Panc1 (cell line): ENCODE data around the gene C17orf50. TPM values are rescaled to one million over a fixed set of nuclear protein-coding genes. Genes with fewer than 3 reads are reported as not detected.

Source experiments
- ATAC-seq: fragments of 200-7000 bp; cut with Tn5 transposase; 2 replicates; pipeline ENCODE4 v1.9.1; 2020; ENCODE audit warnings: mild to moderate bottlenecking, moderate library complexity
- BruUV-seq: library from RNA; stranded (reverse); fragments of 400-500 nt; replicated peaks from 2 replicates; lab custom pipeline; 2021; lab: Mats Ljungman, UMichigan
- CTCF ChIA-PET: fragments of 300-600 bp; sonication (Branson Sonifier 250); formaldehyde crosslinking; loops from one replicate; lab custom pipeline; 2022; ENCODE audit warnings: antibody characterized with exemption; lab: Charles Lee
- POLR2A ChIA-PET: fragments of 300-600 bp; sonication (Branson Sonifier 250); formaldehyde crosslinking; loops from one replicate; lab custom pipeline; 2022; ENCODE audit warnings: antibody characterized with exemption; lab: Charles Lee
- DNase-seq: peaks from one replicate; pipeline ENCODE4 v3.0.0-alpha.2; 2010; ENCODE audit warnings: low read depth, low spot score
- H3K27ac ChIP-seq: 2 replicates; pipeline ENCODE4 v1.5.1; 2011; ENCODE audit warnings: mild to moderate bottlenecking, low read length, inconsistent platforms
- H3K27me3 ChIP-seq: fragments of 200-500 bp; sonication (Bioruptor generic); 2 replicates; pipeline ENCODE4 v1.6.0; 2014; ENCODE audit warnings: low read length, inconsistent platforms; ENCODE audit not compliant: control insufficient read depth, insufficient read depth
- H3K36me3 ChIP-seq: fragments of 200-500 bp; sonication (Bioruptor generic); 2 replicates; pipeline ENCODE4 v1.5.1; 2014; ENCODE audit warnings: inconsistent platforms, mild to moderate bottlenecking, low read length, moderate library complexity; ENCODE audit not compliant: control insufficient read depth, insufficient read depth
- H3K4me1 ChIP-seq: 2 replicates; pipeline ENCODE4 v1.5.1; 2011; ENCODE audit warnings: inconsistent platforms, mild to moderate bottlenecking, low read length, moderate library complexity; ENCODE audit not compliant: control insufficient read depth, insufficient read depth
- H3K4me3 ChIP-seq, 2 experiments: 2 replicates each; pipeline ENCODE4 v1.5.1; 2011 to 2012; ENCODE audit warnings: low read depth in 2 of 2, low read length in 2 of 2, mild to moderate bottlenecking in 2 of 2, inconsistent platforms in 1 of 2, moderate library complexity in 1 of 2
- H3K9me3 ChIP-seq: fragments of 200-500 bp; sonication (Bioruptor generic); 2 replicates; pipeline ENCODE4 v1.5.1; 2014; ENCODE audit warnings: low read depth, mild to moderate bottlenecking, inconsistent platforms, low read length, moderate library complexity; ENCODE audit not compliant: control insufficient read depth, insufficient read depth
- CTCF ChIP-seq: fragments of 450-650 bp; IDR thresholded peaks from 2 replicates; pipeline ENCODE4 v1.5.1; 2017; ENCODE audit warnings: mild to moderate bottlenecking
- POLR2AphosphoS5 ChIP-seq: IDR thresholded peaks from 2 replicates; pipeline ENCODE4 v1.6.1; 2012; ENCODE audit warnings: mild to moderate bottlenecking, low read depth, low read length, moderate library complexity
- REST ChIP-seq, 2 experiments: IDR thresholded peaks; 2 replicates each; pipeline ENCODE4 v1.6.1; 2011 to 2012; ENCODE audit warnings: low read depth in 2 of 2, control low read depth in 1 of 2, low read length in 1 of 2, mild to moderate bottlenecking in 1 of 2, moderate library complexity in 1 of 2; ENCODE audit not compliant: insufficient read depth in 1 of 2
- SIN3A ChIP-seq: IDR thresholded peaks from 2 replicates; pipeline ENCODE4 v1.6.1; 2012; ENCODE audit warnings: low read depth, mild to moderate bottlenecking, low read length, moderate library complexity, borderline replicate concordance; ENCODE audit not compliant: insufficient read depth
- TCF7L2 ChIP-seq: IDR thresholded peaks from 2 replicates; pipeline ENCODE4 v1.6.1; 2011; ENCODE audit warnings: mild to moderate bottlenecking, low read depth, low read length, inconsistent platforms
- in situ Hi-C: cut with HindIII; loops from 2 replicates; pipeline ENCODE4 v1.10.0; 2016; ENCODE audit warnings: low sequenced_read_pairs, low pct_unique_long_range_greater_than_20kb
- intact Hi-C: fragments of 100-400 bp; cut with micrococcal nuclease; formaldehyde crosslinking; loops from one replicate; pipeline ENCODE4 v1.10.0; 2022; ENCODE audit not compliant: unreplicated experiment
- total RNA-seq: library from RNA; stranded (reverse); gene quantifications from one replicate; pipeline ENCODE4 v1.2.1, GENCODE V29; 2021; ENCODE audit not compliant: unreplicated experiment

The C17orf50 gene
- total RNA-seq, 1 experiment from 2014 or later, result not detected

GRCh38 chr17:35786941-35787432 lies 26.3 kb downstream of the C17orf50 start:
- no peak for TF ChIP-seq TCF7L2
- no peak for TF ChIP-seq POLR2AphosphoS5
- TF ChIP-seq REST (IDR thresholded peaks at IDR 0.05; ENCODE audit: insufficient read depth in 1 of 2, low read depth in 2 of 2, low read length in 1 of 2), result no peak
- TF ChIP-seq SIN3A, result no peak
- no peak for TF ChIP-seq CTCF
- no peaks in the 10 kb centered on the region for H3K27me3 ChIP-seq
- H3K4me3 ChIP-seq, result no peak overlapping the region
- H3K9me3 ChIP-seq, result no peaks in the 10 kb centered on the region
- DNase-seq (no peak), ATAC-seq (peak; percentile 73)
- H3K36me3 ChIP-seq, result no peaks in the 10 kb centered on the region
- no TSS peak for BruUV-seq
- H3K27ac ChIP-seq, result peak overlapping the region; percentile 24; the same call in 1 of the 2 replicates
- ChIA-PET POLR2A (interaction anchor here (0.6 to 0.7 kb wide), 2 partner anchors 11 to 73 kb away, joined by 4 to 8 read pairs; no protein-coding TSS in a partner anchor), CTCF (interaction anchor here (1.1 kb wide), 1 partner anchor 23 kb away, joined by 6 read pairs; no protein-coding TSS in a partner anchor)
- intact Hi-C loops, result no loop called here
- H3K4me1 ChIP-seq, result peaks cover 31% of the 10 kb centered on the region
- in situ Hi-C loops, result no loop called here

GRCh38 chr17:35788477-35789368 lies 28.0 kb downstream of the C17orf50 start:
- ATAC-seq (peak; percentile 35; the same call in 1 of the 2 replicates), DNase-seq (no peak)
- in situ Hi-C loops, result no loop called here
- POLR2A ChIA-PET, result interaction anchor here (0.6 to 1.3 kb wide), 3 partner anchors 16 to 213 kb away, joined by 3 to 18 read pairs (median 5); no protein-coding TSS in a partner anchor
- Histone ChIP-seq H3K36me3 (no peaks in the 10 kb centered on the region), H3K4me3 (no peak overlapping the region), H3K27me3 (no peaks in the 10 kb centered on the region), H3K4me1 (peaks cover 27% of the 10 kb centered on the region), H3K27ac (0 out of 2 replicates have a peak overlapping the region, but pooled peaks have one; percentile 10), H3K9me3 (no peaks in the 10 kb centered on the region)
- intact Hi-C loops, result no loop called here
- TF ChIP-seq REST (IDR thresholded peaks at IDR 0.05; ENCODE audit: insufficient read depth in 1 of 2, low read depth in 2 of 2, low read length in 1 of 2) (no peak), TCF7L2 (no peak), CTCF (no peak), SIN3A (no peak), POLR2AphosphoS5 (no peak)
- BruUV-seq, result no TSS peak
- CTCF ChIA-PET, result interaction anchor here (0.7 to 2.2 kb wide), 3 partner anchors 20 to 42 kb away, joined by 5 to 7 read pairs (median 6); partner anchors contain the start of gene TAF15
